Measurements from ENCODE around the gene CTDP1.

CTDP1 gene

GRCh38 chr18:79695856-79696850 lies 16.6 kb downstream of the CTDP1 start:
- ChIA-PET POLR2A (no interaction called here), CTCF (interaction anchor here (1.5 to 1.9 kb wide), 2 partner anchors 13 to 259 kb away, joined by 3 to 4 read pairs; no protein-coding TSS in a partner anchor)
- DNase-seq (ENCODE audit: extremely low spot score) = no peak
- no peak for TF ChIP-seq CTCF (IDR thresholded peaks at IDR 0.05; ENCODE audit: control extremely low read depth, extremely low read depth, low read depth, missing control alignments)

GRCh38 chr18:79697178-79697577 lies 17.6 kb downstream of the CTDP1 start:
- no peak for TF ChIP-seq CTCF (IDR thresholded peaks at IDR 0.05; ENCODE audit: control extremely low read depth, extremely low read depth, low read depth, missing control alignments)
- CTCF ChIA-PET = interaction anchor here (1.5 to 1.9 kb wide), 2 partner anchors 14 to 258 kb away, joined by 3 to 4 read pairs; no protein-coding TSS in a partner anchor
- DNase-seq (ENCODE audit: extremely low spot score) = no peak
- POLR2A ChIA-PET = no interaction called here

DNA sequence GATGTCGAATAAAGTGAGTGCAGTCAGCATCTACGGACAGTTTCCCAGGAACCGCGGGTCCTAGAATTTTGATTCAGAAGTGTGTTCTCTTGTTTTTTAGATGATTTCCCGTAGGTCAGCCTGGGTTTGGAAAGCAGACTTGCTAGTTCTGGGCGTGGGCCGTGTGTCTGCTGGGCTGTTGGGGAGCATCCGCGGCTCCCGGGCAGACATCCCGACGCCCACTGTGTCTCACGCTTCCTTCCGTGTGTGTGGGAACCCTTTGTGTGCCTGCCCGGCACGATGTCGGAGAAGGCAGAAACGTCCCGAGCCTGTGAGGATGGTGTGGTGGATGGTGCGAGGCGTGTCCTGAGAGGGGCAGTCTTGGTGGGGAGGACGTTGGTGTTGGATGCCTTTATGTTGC lies 18.4 kb downstream of the CTDP1 start:
- no peak for TF ChIP-seq CTCF (IDR thresholded peaks at IDR 0.05; ENCODE audit: control extremely low read depth, extremely low read depth, low read depth, missing control alignments)
- DNase-seq (ENCODE audit: extremely low spot score) = no peak
- POLR2A ChIA-PET = no interaction called here
- CTCF ChIA-PET = no interaction called here

DNA sequence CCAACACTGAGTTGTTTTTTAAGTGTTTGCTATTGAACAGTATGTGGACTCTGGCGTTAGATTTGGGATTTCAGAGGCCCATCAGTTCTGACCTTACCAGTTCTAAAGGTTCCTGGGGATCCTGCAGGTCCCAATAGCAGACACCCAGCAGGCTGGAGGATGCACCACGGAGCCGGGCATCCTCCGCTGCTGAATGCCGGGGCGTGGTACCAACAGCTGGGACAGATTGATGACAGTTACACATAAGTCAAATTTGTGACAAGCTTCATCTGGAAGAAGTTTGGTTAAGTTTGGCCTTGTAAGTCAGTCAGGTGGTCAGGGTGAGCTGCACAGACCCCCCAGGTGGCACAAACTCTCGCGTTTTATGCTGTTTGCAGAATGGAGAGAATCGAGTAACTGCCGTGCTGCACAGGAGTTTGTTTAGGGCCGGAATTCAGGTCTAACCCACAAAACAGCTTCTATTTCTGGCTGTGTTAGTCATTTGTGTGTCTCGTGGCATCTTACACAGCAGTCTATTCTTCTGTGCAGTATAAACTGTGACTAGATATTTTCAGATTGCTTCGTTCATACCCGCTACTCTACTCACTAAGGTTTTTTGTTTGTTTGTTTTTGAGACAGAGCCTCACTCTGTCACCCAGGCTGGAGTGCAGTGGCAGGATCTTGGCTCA lies 19.2 kb downstream of the CTDP1 start:
- POLR2A ChIA-PET = no interaction called here
- no peak for DNase-seq (ENCODE audit: extremely low spot score)
- CTCF ChIA-PET = no interaction called here
- no peak for TF ChIP-seq CTCF (IDR thresholded peaks at IDR 0.05; ENCODE audit: control extremely low read depth, extremely low read depth, low read depth, missing control alignments)

GRCh38 chr18:79699653-79700052 lies 20.1 kb downstream of the CTDP1 start:
- no peak for DNase-seq (ENCODE audit: extremely low spot score)
- ChIA-PET POLR2A (no interaction called here), CTCF (no interaction called here)
- TF ChIP-seq CTCF (IDR thresholded peaks at IDR 0.05; ENCODE audit: control extremely low read depth, extremely low read depth, low read depth, missing control alignments) = no peak

GRCh38 chr18:79702906-79703305 lies 23.3 kb downstream of the CTDP1 start:
- POLR2A ChIA-PET = no interaction called here
- no peak for DNase-seq (ENCODE audit: extremely low spot score)
- CTCF ChIA-PET = interaction anchor here (1.5 kb wide), 1 partner anchor 31 kb away, joined by 3 read pairs; no protein-coding TSS in a partner anchor
- no peak for TF ChIP-seq CTCF (IDR thresholded peaks at IDR 0.05; ENCODE audit: control extremely low read depth, extremely low read depth, low read depth, missing control alignments)

Measured in GM10248 (cell line).